ENCODE measurements around the gene ZNF154. TPM values are rescaled to one million over a fixed set of nuclear protein-coding genes. Genes with fewer than 3 reads are reported as not detected.

Gene ZNF154
- total RNA-seq, 2 donors from 2014 or later: 0.81 to 1.3 TPM

- peaks cover 0 to 16% of the 10 kb centered on the region in 2 donors for H3K4me1 Mint-ChIP-seq (ENCODE audit: low read depth in 2 of 2)
- H3K27ac Mint-ChIP-seq: peak overlapping the region in 1 of 2 donors; percentile 64
- peaks cover 0 to 2% of the 10 kb centered on the region in 2 donors for H3K27me3 Mint-ChIP-seq
- ATAC-seq (no peak), DNase-seq (ENCODE audit: low spot score) (no peak)
- peaks cover 52% of the 10 kb centered on the region for H3K36me3 Mint-ChIP-seq
- no peak overlapping the region for H3K4me3 Mint-ChIP-seq
- H3K9me3 Mint-ChIP-seq: peaks cover 18% of the 10 kb centered on the region
These were observed 612 bp upstream of the ZNF154 start for GRCh38 chr19:57709616-57710015.

- ATAC-seq: no peak
- Mint-ChIP-seq H3K4me3 (no peak overlapping the region), H3K36me3 (peaks cover 59% of the 10 kb centered on the region), H3K27ac (no peak overlapping the region), H3K27me3 (peaks cover 0 to 2% of the 10 kb centered on the region in 2 donors), H3K9me3 (peaks cover 33% of the 10 kb centered on the region), H3K4me1 (ENCODE audit: low read depth in 2 of 2) (peaks cover 0 to 16% of the 10 kb centered on the region in 2 donors)
- DNase-seq (ENCODE audit: low spot score): no peak
These were observed 2.7 kb downstream of the ZNF154 start for GRCh38 chr19:57706346-57706745.

GRCh38 chr19:57701625-57702024 is 7.4 kb downstream of the ZNF154 start:
- Mint-ChIP-seq H3K27me3 (no peaks in the 10 kb centered on the region), H3K4me1 (ENCODE audit: low read depth in 2 of 2) (peaks cover 0 to 4% of the 10 kb centered on the region in 2 donors), H3K9me3 (peaks cover 33% of the 10 kb centered on the region), H3K36me3 (peaks cover 70% of the 10 kb centered on the region), H3K27ac (no peak overlapping the region), H3K4me3 (no peak overlapping the region)
- ATAC-seq: no peak
- no peak for DNase-seq (ENCODE audit: low spot score)

GRCh38 chr19:57689750-57690149 is 19.3 kb downstream of the ZNF154 start:
- Mint-ChIP-seq H3K36me3 (peaks cover 69% of the 10 kb centered on the region), H3K4me1 (ENCODE audit: low read depth in 2 of 2) (no peaks in the 10 kb centered on the region), H3K27me3 (no peaks in the 10 kb centered on the region), H3K9me3 (peaks cover 27% of the 10 kb centered on the region), H3K4me3 (no peak overlapping the region), H3K27ac (no peak overlapping the region)
- DNase-seq (ENCODE audit: low spot score) (no peak), ATAC-seq (no peak)

- H3K4me3 Mint-ChIP-seq: no peak overlapping the region
- no peaks in the 10 kb centered on the region for H3K27me3 Mint-ChIP-seq
- peaks cover 13 to 15% of the 10 kb centered on the region in 2 donors for H3K4me1 Mint-ChIP-seq (ENCODE audit: low read depth in 2 of 2)
- no peak overlapping the region for H3K27ac Mint-ChIP-seq
- peaks cover 73% of the 10 kb centered on the region for H3K36me3 Mint-ChIP-seq
- ATAC-seq (no peak), DNase-seq (ENCODE audit: low spot score) (no peak)
- H3K9me3 Mint-ChIP-seq: peaks cover 30% of the 10 kb centered on the region
These were observed 20.8 kb downstream of the ZNF154 start for GRCh38 chr19:57688011-57688763.

GRCh38 chr19:57687363-57688010 is 21.5 kb downstream of the ZNF154 start:
- Mint-ChIP-seq H3K9me3 (peaks cover 36% of the 10 kb centered on the region), H3K4me3 (no peak overlapping the region), H3K27ac (no peak overlapping the region), H3K27me3 (no peaks in the 10 kb centered on the region), H3K36me3 (peaks cover 76% of the 10 kb centered on the region), H3K4me1 (ENCODE audit: low read depth in 2 of 2) (peaks cover 20 to 22% of the 10 kb centered on the region in 2 donors)
- DNase-seq (ENCODE audit: low spot score) (no peak), ATAC-seq (no peak)

GRCh38 chr19:57686727-57687126 is 22.3 kb downstream of the ZNF154 start:
- ATAC-seq (no peak), DNase-seq (ENCODE audit: low spot score) (no peak)
- H3K36me3 Mint-ChIP-seq: peaks cover 83% of the 10 kb centered on the region
- no peak overlapping the region for H3K27ac Mint-ChIP-seq
- H3K27me3 Mint-ChIP-seq: no peaks in the 10 kb centered on the region
- peaks cover 28% of the 10 kb centered on the region in 2 donors for H3K4me1 Mint-ChIP-seq (ENCODE audit: low read depth in 2 of 2)
- H3K4me3 Mint-ChIP-seq: no peak overlapping the region
- peaks cover 39% of the 10 kb centered on the region for H3K9me3 Mint-ChIP-seq

- no peak for DNase-seq (ENCODE audit: low spot score)
- Mint-ChIP-seq H3K4me1 (ENCODE audit: low read depth in 2 of 2) (peaks cover 30 to 35% of the 10 kb centered on the region in 2 donors), H3K27ac (peak overlapping the region; percentile 75 to 84), H3K36me3 (peaks cover 68% of the 10 kb centered on the region), H3K9me3 (peaks cover 40% of the 10 kb centered on the region), H3K4me3 (peak overlapping the region; percentile 95), H3K27me3 (peaks cover 6 to 10% of the 10 kb centered on the region in 2 donors)
- no peak for ATAC-seq
These were observed 26.7 kb downstream of the ZNF154 start for GRCh38 chr19:57682226-57682766.

- Mint-ChIP-seq H3K9me3 (peaks cover 11% of the 10 kb centered on the region), H3K27me3 (peaks cover 13 to 20% of the 10 kb centered on the region in 2 donors), H3K4me3 (no peak overlapping the region), H3K4me1 (ENCODE audit: low read depth in 2 of 2) (peaks cover 0 to 3% of the 10 kb centered on the region in 2 donors), H3K36me3 (peaks cover 24% of the 10 kb centered on the region), H3K27ac (no peak overlapping the region)
- ATAC-seq (no peak), DNase-seq (ENCODE audit: low spot score) (no peak)
These were observed 33.1 kb downstream of the ZNF154 start for GRCh38 chr19:57675881-57676280.

GRCh38 chr19:57672466-57672865 is 36.5 kb downstream of the ZNF154 start:
- Mint-ChIP-seq H3K27ac (no peak overlapping the region), H3K4me1 (ENCODE audit: low read depth in 2 of 2) (no peaks in the 10 kb centered on the region), H3K9me3 (peaks cover 7% of the 10 kb centered on the region), H3K4me3 (no peak overlapping the region), H3K36me3 (peaks cover 15% of the 10 kb centered on the region), H3K27me3 (peaks cover 8 to 11% of the 10 kb centered on the region in 2 donors)
- DNase-seq (ENCODE audit: low spot score) (no peak), ATAC-seq (no peak)

GRCh38 chr19:57671124-57671895 is 37.7 kb downstream of the ZNF154 start:
- H3K27me3 Mint-ChIP-seq: peaks cover 8 to 14% of the 10 kb centered on the region in 2 donors
- ATAC-seq (no peak), DNase-seq (ENCODE audit: low spot score) (no peak)
- H3K36me3 Mint-ChIP-seq: peaks cover 8% of the 10 kb centered on the region
- H3K27ac Mint-ChIP-seq: no peak overlapping the region
- H3K4me3 Mint-ChIP-seq: no peak overlapping the region
- no peaks in the 10 kb centered on the region for H3K4me1 Mint-ChIP-seq (ENCODE audit: low read depth in 2 of 2)
- H3K9me3 Mint-ChIP-seq: peaks cover 5% of the 10 kb centered on the region

GRCh38 chr19:57668635-57669034 is 40.4 kb downstream of the ZNF154 start, which contains the start of gene ZSCAN4:
TSS of gene ZSCAN4 (plus strand) at chr19:57668935. CDS start at chr19:57676146, 7,211 bp downstream.
- Mint-ChIP-seq H3K27ac (no peak within 1 kb of the TSS), H3K36me3 (peaks cover 4% of the 10 kb centered on the region), H3K27me3 (peaks cover 14 to 15% of the 10 kb centered on the region in 2 donors), H3K4me3 (no peak within 1 kb of the TSS), H3K4me1 (ENCODE audit: low read depth in 2 of 2) (peaks cover 0 to 3% of the 10 kb centered on the region in 2 donors), H3K9me3 (peaks cover 4% of the 10 kb centered on the region)
- DNase-seq (ENCODE audit: low spot score): no peak
- no peak for ATAC-seq

GRCh38 chr19:57667228-57667627 is 41.8 kb downstream of the ZNF154 start:
- Mint-ChIP-seq H3K4me1 (ENCODE audit: low read depth in 2 of 2) (peaks cover 0 to 3% of the 10 kb centered on the region in 2 donors), H3K36me3 (peaks cover 4% of the 10 kb centered on the region), H3K9me3 (peaks cover 4% of the 10 kb centered on the region), H3K4me3 (no peak overlapping the region), H3K27ac (no peak overlapping the region), H3K27me3 (peaks cover 15% of the 10 kb centered on the region in 2 donors)
- no peak for DNase-seq (ENCODE audit: low spot score)
- no peak for ATAC-seq

Measured in natural killer cell treated with Interleukin-12 subunit alpha and Interleukin-12 subunit beta and Interleukin-15 and Interleukin-18, amount 100 ng/mL, for 72 hours (primary cell).